Right lobe of liver (tissue), 6 donors: ENCODE measurements around the gene ANKAR. TPM values are rescaled to one million over a fixed set of nuclear protein-coding genes. Genes with fewer than 3 reads are reported as not detected.
A peak's percentile ranks its signal among the peaks of the same experiment; 100 is the strongest.
"Not testable (repeated sequence)": the region's sequence is repeated elsewhere in the genome, so short reads cannot be mapped to it uniquely, and the experiment has no call there.

Source experiments
- ATAC-seq, 4 donors: fragments of 200-7000 bp; cut with Tn5 transposase; one replicate each; pipeline ENCODE4 v1.9.1; 2020; ENCODE audit warnings: mild to moderate bottlenecking in 4 of 4, moderate library complexity in 4 of 4
- DNase-seq, 3 donors: peaks; one replicate each; pipeline ENCODE4 v3.0.0-alpha.2; 2020
- H3K27ac ChIP-seq, 3 donors: fragments of 200-600 bp; one replicate each; pipeline ENCODE4 v1.8.0; 2022
- H3K27me3 ChIP-seq, 2 donors: fragments of 200-600 bp; one replicate each; pipeline ENCODE4 v1.8.0; 2022
- H3K36me3 ChIP-seq, 4 donors: fragments of 200-600 bp; sonication (generic) in 1 of 4; one replicate each; pipeline versions ENCODE4 v1.5.1 to v1.8.0; 2017 to 2022; ENCODE audit warnings: control low read depth in 1 of 4
- H3K4me1 ChIP-seq, 4 donors: fragments of 200-600 bp; sonication (generic) in 1 of 4; one replicate each; pipeline versions ENCODE4 v1.5.1 to v1.8.0; 2017 to 2022; ENCODE audit warnings: control low read depth in 1 of 4
- H3K4me3 ChIP-seq, 3 donors: fragments of 200-600 bp; one replicate each; pipeline ENCODE4 v1.8.0; 2022
- H3K9me3 ChIP-seq, 4 donors: fragments of 200-600 bp; sonication (generic) in 1 of 4; one replicate each; pipeline versions ENCODE4 v1.5.1 to v1.8.0; 2017 to 2022; ENCODE audit warnings: control low read depth in 1 of 4
- POLR2A ChIP-seq: fragments of 450-650 bp; IDR thresholded peaks from one replicate; pipeline ENCODE4 v1.6.1; 2017; ENCODE audit warnings: antibody characterized with exemption, mild to moderate bottlenecking
- WGBS: methylation state at CpG from one replicate; pipeline ENCODE4 v1.1.6; 2018; ENCODE audit warnings: low coverage, low lambda C conversion rate; ENCODE audit not compliant: insufficient coverage; ENCODE audit errors: missing lambda C conversion rate; 5-methylcytosine and 5-hydroxymethylcytosine counted together
- intact Hi-C, 2 donors: fragments of 100-400 bp; cut with DNase I; formaldehyde crosslinking; loops; one replicate each; pipeline versions ENCODE4 v1.11.2 to v1.14.1; 2022
- total RNA-seq, 6 experiments: library from RNA; depleted of rRNA in 2 of 6; stranded (reverse); fragments of >200 nt in 2 of 6; fragmentation: NEBNext Ultra II Directional in 3 of 6; extraction: Animal tissue kit (Norgen Biotek cat#: 25700) in 3 of 6; gene quantifications; one replicate each; pipeline versions ENCODE4 v1.1.0 to v1.2.4, GENCODE V29; 2016 to 2023
- TF ChIP-seq, protein P1 (sequence below), 4 donors: fragments of 200-600 bp in 3 of 4; fragments of 450-650 bp in 1 of 4; IDR thresholded peaks; one replicate each; pipeline versions ENCODE4 v1.5.1 to v1.8.0; 2016 to 2022; ENCODE audit warnings: antibody characterized with exemption in 4 of 4, mild to moderate bottlenecking in 2 of 4
- donor health status: DM: no; HTN: yes; CAD: no.
- donor health status: DM: no; HTN: no; CAD: no.
- donor health status: DM: no; HTN: no; CAD: no.
- donor health status: DM: no; HTN: yes; CAD: no.
- donor health status: DM: no; HTN: yes; CAD: no.

Gene ANKAR
- total RNA-seq, 6 experiments from 2014 or later = 2.9 to 9.2 (median 4.8) TPM

DNA sequence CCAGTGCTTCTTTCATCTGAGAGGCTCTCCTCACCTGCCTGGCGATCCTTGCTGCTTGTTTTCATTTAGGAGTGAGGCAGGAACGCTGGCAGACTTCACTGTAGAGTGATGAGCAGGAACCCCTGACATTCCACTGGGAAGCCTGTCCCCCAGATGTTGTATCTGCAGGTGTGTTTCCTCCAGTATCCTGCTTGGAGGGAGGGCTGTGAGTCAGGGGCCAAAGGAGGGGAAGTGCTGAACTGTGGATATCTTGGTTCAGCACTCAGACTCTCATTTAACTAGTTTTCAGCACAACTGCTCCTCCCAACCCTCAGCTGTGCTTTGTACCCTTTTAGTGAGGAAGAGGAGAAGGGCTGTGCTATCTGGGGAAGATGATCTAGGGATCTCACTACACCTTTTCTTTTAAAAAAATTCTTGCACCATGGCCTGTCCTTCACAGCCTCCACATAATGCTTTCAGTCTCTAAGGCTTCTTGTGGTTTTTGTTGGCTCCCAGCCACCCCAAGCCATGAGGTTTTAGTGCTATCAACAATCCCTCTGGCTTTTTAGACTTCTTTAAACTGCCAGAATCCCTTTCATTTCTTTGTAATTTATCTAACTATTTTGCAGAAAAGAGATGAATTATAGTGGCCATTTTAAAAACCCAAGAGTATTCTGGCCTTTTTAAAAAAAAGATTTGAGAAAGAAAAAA, 11.2 kb downstream of the ANKAR start:
- Histone ChIP-seq H3K4me3 (no peak overlapping the region), H3K36me3 (peaks cover 0 to 5% (median 0%) of the 10 kb centered on the region in 4 donors), H3K27me3 (no peaks in the 10 kb centered on the region), H3K27ac (no peak overlapping the region), H3K9me3 (no peaks in the 10 kb centered on the region), H3K4me1 (no peaks in the 10 kb centered on the region)
- WGBS = 67% methylated on average over 2 of the region's 2 CpGs
- intact Hi-C loops = no loop called here
- no peak for ATAC-seq
- DNase-seq = no peak
- no peak for TF ChIP-seq POLR2A
- TF ChIP-seq, protein P1, sequence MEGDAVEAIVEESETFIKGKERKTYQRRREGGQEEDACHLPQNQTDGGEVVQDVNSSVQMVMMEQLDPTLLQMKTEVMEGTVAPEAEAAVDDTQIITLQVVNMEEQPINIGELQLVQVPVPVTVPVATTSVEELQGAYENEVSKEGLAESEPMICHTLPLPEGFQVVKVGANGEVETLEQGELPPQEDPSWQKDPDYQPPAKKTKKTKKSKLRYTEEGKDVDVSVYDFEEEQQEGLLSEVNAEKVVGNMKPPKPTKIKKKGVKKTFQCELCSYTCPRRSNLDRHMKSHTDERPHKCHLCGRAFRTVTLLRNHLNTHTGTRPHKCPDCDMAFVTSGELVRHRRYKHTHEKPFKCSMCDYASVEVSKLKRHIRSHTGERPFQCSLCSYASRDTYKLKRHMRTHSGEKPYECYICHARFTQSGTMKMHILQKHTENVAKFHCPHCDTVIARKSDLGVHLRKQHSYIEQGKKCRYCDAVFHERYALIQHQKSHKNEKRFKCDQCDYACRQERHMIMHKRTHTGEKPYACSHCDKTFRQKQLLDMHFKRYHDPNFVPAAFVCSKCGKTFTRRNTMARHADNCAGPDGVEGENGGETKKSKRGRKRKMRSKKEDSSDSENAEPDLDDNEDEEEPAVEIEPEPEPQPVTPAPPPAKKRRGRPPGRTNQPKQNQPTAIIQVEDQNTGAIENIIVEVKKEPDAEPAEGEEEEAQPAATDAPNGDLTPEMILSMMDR (IDR thresholded peaks at IDR 0.05) = no peak

DNA sequence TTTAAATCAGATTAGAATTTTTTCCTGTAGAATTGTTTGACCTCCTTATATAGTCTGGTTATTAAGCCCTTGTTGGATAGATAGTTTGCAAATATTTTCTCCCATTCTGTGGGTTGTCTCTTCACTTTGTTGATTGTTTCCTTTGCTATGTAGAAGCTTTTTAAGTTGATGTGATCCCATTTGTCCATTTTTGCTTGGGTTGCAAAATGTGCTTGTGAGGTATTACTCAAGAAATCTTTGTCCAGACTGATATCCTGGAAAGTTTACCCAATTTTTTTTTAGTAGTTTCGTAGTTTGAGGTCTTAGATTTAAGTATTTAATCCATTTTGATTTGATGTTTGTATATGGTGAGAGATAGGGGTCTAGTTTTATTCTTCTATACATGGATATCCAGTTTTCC, 13.3 kb downstream of the ANKAR start:
- H3K27ac ChIP-seq, H3K4me3 ChIP-seq, H3K9me3 ChIP-seq, DNase-seq, H3K4me1 ChIP-seq, H3K27me3 ChIP-seq, H3K36me3 ChIP-seq, ATAC-seq, intact Hi-C loops: not testable (repeated sequence)
- 45% methylated on average over 1 of the region's 1 CpG for WGBS

DNA sequence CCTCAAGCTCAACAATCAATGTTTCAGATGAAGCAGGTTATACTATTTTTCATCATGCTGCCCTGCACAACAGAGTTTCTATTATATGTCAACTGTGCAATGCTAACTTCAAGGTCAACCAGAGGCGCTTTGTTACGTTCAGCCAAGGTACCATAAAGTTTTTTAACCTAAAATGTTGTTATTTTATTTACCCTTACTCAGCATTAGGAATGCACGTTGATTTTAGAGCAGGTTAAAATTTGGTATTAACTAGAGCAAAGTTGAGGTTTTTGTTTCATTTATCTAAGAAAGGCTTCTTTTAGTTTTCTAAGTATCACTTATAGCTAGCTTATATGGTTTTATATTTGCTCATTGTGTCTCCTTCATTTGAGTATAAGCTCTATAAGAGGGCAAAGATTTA, 21.8 kb downstream of the ANKAR start:
- Histone ChIP-seq H3K27me3 (no peaks in the 10 kb centered on the region), H3K4me1 (peaks cover 0 to 7% (median 0%) of the 10 kb centered on the region in 4 donors), H3K4me3 (no peak overlapping the region), H3K27ac (no peak overlapping the region), H3K36me3 (no peaks in the 10 kb centered on the region), H3K9me3 (no peaks in the 10 kb centered on the region)
- intact Hi-C loops = no loop called here
- ATAC-seq (no peak), DNase-seq (no peak)
- WGBS = 69% methylated on average over 3 of the region's 3 CpGs
- TF ChIP-seq POLR2A = no peak
- TF ChIP-seq, protein P1 (IDR thresholded peaks at IDR 0.05) = no peak

DNA sequence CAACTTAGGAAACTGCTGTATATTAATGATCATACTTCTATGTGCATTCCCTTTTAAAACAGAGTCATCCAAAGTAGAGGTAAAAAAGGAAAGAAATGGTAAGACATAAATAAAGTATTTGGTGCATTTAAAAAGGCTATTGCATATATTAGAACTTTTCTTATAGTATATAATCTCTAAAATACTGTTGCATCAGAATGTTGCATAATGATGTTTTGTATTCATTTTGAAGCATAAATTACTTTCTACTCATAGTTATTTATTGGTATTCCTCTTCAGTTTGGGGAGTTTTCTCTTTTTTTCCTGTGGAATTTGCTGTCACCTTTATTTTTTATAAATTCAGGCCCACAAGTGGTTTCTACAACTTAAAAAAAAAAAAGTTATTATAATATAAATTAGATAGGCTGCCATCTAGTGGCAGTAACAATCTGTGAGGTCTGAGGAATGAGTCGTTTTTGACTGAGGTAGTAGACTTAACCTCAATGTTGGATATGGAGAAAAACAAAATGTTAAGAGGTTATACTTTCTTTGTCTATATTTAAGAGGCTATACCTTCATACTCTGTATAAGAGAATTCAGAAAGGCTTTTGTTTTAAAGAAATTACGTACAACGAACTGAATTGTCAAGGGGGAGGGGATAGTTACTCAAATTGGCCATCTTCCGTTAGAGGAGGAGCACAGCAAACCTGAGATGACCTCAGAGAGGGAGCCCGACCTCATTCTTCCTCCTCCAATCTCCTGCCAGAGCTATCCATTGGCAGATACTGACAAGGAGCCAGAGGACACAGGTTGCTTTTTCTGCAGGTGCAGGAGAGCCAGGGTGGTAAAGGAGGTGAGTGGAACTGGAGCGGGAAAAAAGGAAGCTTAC, 23.8 kb downstream of the ANKAR start:
- no peaks in the 10 kb centered on the region for H3K36me3 ChIP-seq
- ATAC-seq (peak; percentile 97 to 98 (median 98)), DNase-seq (peak in 1 of 3 donors; percentile 63)
- H3K9me3 ChIP-seq = no peaks in the 10 kb centered on the region
- H3K4me3 ChIP-seq = peak overlapping the region in 2 of 3 donors; percentile 30 to 35
- WGBS = 17% methylated on average over 6 of the region's 6 CpGs
- peak overlapping the region in 1 of 3 donors; percentile 34 for H3K27ac ChIP-seq
- no peaks in the 10 kb centered on the region for H3K27me3 ChIP-seq
- intact Hi-C loops = no loop called here
- no peak for TF ChIP-seq POLR2A
- TF ChIP-seq, protein P1 (IDR thresholded peaks at IDR 0.05) = peak; percentile 47 to 76 (median 70)
- H3K4me1 ChIP-seq = peaks cover 0 to 7% (median 0%) of the 10 kb centered on the region in 4 donors

DNA sequence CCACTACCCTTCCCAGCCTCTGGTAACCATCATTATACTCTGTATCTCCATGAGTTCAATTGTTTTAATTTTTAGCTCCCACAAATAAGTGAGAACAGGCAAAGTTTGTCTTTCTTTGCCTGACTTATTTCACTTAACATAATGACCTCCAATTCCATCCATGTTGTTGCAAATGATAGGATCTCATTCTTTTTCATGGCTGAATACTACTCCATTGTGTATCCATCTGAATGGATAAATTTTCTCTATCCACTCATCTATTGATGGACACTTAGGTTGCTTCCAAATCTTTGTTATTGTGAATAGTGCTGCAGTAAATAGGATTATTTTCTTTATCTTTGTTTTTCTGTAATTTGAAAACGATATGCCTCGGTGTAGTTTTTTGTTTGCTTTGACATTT, 26.2 kb downstream of the ANKAR start:
- no peak overlapping the region for H3K27ac ChIP-seq
- WGBS = 46% methylated on average over 2 of the region's 2 CpGs
- intact Hi-C loops = no loop called here
- no peak for TF ChIP-seq POLR2A
- TF ChIP-seq, protein P1 (IDR thresholded peaks at IDR 0.05) = no peak
- no peaks in the 10 kb centered on the region for H3K9me3 ChIP-seq
- H3K36me3 ChIP-seq = no peaks in the 10 kb centered on the region
- H3K4me3 ChIP-seq = no peak overlapping the region
- no peaks in the 10 kb centered on the region for H3K27me3 ChIP-seq
- H3K4me1 ChIP-seq = peaks cover 0 to 7% (median 0%) of the 10 kb centered on the region in 4 donors
- no peak for ATAC-seq
- no peak for DNase-seq
